Measurements from ENCODE around the gene MALRD1. TPM values are rescaled to one million over a fixed set of nuclear protein-coding genes. Genes with fewer than 3 reads are reported as not detected.

Gene MALRD1
- total RNA-seq, 4 donors from 2014 or later: 0.94 to 4.5 (median 2.3) TPM; not detected in 1

GRCh38 chr10:19704544-19704943 is 655.9 kb downstream of the MALRD1 start:
- H3K27ac ChIP-seq: no peak overlapping the region
- no peak for TF ChIP-seq CTCF (IDR thresholded peaks at IDR 0.05)
- no peak for TF ChIP-seq POLR2A (IDR thresholded peaks at IDR 0.05)
- H3K4me1 ChIP-seq: no peaks in the 10 kb centered on the region
- no peaks in the 10 kb centered on the region for H3K9me3 ChIP-seq
- H3K4me3 ChIP-seq (replicated peaks in 1 of 3): no peak overlapping the region
- WGBS, 2 donors: 57 to 67% methylated on average over 2 of the region's 2 CpGs
- no peaks in the 10 kb centered on the region for H3K27me3 ChIP-seq
- H3K36me3 ChIP-seq: no peaks in the 10 kb centered on the region
- intact Hi-C loops (cut with DNase I): no loop called here
- DNase-seq: no peak

DNA sequence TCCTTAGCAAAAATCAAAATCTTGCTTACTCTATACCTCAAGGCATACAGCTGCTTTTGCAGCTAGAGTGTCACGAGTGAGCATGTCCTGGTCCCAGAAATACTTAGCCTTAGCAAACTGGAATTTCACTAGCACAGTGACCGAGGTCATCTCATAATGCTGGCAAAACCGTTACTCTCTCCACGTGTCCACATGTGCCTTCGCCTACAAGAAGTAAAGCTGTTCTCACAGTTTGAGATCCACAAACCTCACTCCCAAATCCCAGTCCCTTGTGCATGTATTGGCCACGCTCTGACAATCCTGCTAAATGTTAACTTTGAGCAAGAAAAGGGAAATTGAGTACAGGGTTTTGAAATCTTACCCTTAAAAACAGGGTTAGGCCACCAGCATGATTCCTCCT is 656.6 kb downstream of the MALRD1 start:
- no peak for DNase-seq
- TF ChIP-seq CTCF (IDR thresholded peaks at IDR 0.05): no peak
- no peak for TF ChIP-seq POLR2A (IDR thresholded peaks at IDR 0.05)
- intact Hi-C loops (cut with DNase I): no loop called here
- H3K36me3 ChIP-seq: no peaks in the 10 kb centered on the region
- no peaks in the 10 kb centered on the region for H3K4me1 ChIP-seq
- WGBS, 2 donors: 74 to 79% methylated on average over 6 of the region's 6 CpGs
- no peak overlapping the region for H3K4me3 ChIP-seq (replicated peaks in 1 of 3)
- H3K27ac ChIP-seq: no peak overlapping the region
- H3K27me3 ChIP-seq: no peaks in the 10 kb centered on the region
- no peaks in the 10 kb centered on the region for H3K9me3 ChIP-seq

DNA sequence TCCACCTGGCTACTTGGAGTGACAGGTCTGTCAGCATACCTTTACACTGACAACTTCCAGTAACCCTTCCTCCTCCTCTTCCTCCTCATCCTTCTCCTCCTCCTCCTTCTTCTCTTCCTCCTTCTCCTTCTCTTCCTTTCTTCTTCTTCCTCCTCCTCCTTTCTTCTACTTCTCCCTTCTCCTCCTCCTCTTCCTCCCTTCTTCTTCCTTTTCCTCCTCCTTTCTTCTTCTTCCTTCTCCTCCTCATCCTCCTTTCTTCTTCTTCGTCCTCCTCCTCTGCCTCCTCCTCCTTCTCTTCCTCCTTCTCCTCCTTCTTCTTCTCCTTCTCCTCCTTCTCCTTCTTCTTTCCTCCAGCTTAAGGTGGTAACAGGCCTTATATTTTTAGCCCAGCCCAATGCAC is 658.3 kb downstream of the MALRD1 start:
- intact Hi-C loops (cut with DNase I): no loop called here
- no peak overlapping the region for H3K4me3 ChIP-seq (replicated peaks in 1 of 3)
- H3K9me3 ChIP-seq: no peaks in the 10 kb centered on the region
- TF ChIP-seq CTCF (IDR thresholded peaks at IDR 0.05): no peak
- TF ChIP-seq POLR2A (IDR thresholded peaks at IDR 0.05): no peak
- no peak overlapping the region for H3K27ac ChIP-seq
- H3K27me3 ChIP-seq: no peaks in the 10 kb centered on the region
- no peaks in the 10 kb centered on the region for H3K36me3 ChIP-seq
- H3K4me1 ChIP-seq: no peaks in the 10 kb centered on the region
- no peak for DNase-seq
- 92 to 95% methylated on average over 1 of the region's 1 CpG for WGBS, 2 donors

DNA sequence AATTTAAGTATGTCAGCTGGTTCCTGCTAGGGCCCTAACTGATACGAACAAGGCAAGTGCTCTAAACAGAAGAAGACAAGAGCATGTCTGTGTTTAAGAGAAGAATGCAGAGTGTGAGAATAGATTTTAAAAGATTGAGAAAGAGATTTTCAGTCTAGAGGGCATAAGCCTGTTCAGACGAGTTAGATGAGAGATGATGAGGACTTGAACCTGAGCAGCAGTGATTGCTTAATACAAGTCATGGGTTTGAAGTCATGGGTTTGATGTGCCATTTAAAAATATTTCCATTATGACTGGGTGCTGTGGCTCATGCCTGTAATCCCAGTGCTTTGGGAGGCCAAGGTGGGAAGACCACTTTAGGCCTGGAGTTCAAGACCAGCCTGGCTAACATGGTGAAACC is 658.8 kb downstream of the MALRD1 start:
- Histone ChIP-seq H3K36me3 (no peaks in the 10 kb centered on the region), H3K4me1 (no peaks in the 10 kb centered on the region), H3K4me3 (replicated peaks in 1 of 3) (no peak overlapping the region), H3K27ac (no peak overlapping the region), H3K9me3 (no peaks in the 10 kb centered on the region), H3K27me3 (no peaks in the 10 kb centered on the region)
- TF ChIP-seq CTCF (IDR thresholded peaks at IDR 0.05) (no peak), POLR2A (IDR thresholded peaks at IDR 0.05) (no peak)
- intact Hi-C loops (cut with DNase I): no loop called here
- DNase-seq: no peak
- 83% methylated on average over 2 of the region's 2 CpGs for WGBS, 2 donors

DNA sequence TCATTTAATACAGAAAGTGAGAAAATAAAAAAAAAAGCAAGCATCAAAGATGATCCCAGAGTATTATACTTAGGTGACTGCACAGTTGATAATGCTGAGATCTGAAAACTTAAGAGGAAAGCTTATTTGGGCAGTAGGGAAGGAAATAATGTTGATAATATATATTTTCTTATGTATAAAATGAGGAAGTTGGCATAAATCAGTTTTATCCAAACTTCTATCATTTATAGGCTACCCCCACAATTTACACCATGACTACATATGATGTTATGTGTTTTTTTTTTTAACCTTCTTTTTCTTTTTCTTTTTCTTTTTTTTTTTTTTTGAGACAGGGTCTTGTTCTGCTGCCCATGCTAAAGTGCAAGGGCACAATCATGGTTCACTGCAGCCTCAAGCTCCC is 659.4 kb downstream of the MALRD1 start:
- TF ChIP-seq POLR2A (IDR thresholded peaks at IDR 0.05): no peak
- no peak for TF ChIP-seq CTCF (IDR thresholded peaks at IDR 0.05)
- Histone ChIP-seq H3K36me3 (no peaks in the 10 kb centered on the region), H3K9me3 (no peaks in the 10 kb centered on the region), H3K4me3 (replicated peaks in 1 of 3) (no peak overlapping the region), H3K4me1 (no peaks in the 10 kb centered on the region), H3K27ac (no peak overlapping the region), H3K27me3 (no peaks in the 10 kb centered on the region)
- DNase-seq: no peak
- intact Hi-C loops (cut with DNase I): no loop called here

Data from thyroid gland (tissue), 4 donors.